ENCODE data around the gene DHX30.
"Not testable (repeated sequence)": the region's sequence is repeated elsewhere in the genome, so short reads cannot be mapped to it uniquely, and the experiment has no call there.

Gene DHX30

DNA sequence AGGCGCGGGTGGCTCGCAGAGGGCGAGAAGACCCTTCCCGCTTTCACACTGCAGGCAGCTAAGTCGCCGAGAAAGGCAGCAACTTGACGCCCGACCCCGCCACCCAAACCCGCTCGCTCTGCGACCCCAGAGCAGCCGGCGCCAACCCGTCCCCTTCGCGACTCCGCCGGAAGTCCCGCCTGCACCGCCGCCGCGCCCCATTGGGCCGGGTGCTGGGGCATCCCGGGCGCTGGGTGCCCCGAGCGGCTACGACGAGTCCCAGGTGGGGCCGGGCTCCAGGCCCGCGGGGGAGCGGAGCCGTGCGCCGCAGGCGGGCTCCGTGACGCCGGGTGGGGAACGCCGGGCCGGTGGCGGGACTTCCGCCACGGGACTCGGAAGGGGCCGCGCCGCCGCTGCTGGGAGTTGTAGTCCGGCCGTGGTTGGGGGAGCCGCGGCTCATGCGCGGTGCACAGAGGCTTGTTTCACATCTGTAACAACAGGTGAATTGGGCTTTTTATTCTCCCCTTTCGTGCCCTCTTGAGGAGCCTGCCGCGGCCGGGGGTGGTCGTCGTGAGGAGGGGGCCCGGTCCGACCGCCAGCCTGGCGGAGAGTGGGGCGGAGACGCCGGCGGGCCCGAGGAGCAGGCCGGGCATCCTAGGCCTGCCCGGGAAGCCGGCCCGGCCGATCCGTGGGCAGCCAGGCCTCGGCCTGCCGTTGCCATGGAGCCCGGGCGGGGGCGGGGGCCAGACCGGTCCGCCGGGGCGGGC, at the start of gene DHX30:
TSS of gene DHX30 (plus strand) at position 405 of the 746 bp plus-strand sequence. CDS start 7,546 bp downstream, outside the sequence.
- DNase-seq (ENCODE audit: low spot score), result peak; percentile 86

DNA sequence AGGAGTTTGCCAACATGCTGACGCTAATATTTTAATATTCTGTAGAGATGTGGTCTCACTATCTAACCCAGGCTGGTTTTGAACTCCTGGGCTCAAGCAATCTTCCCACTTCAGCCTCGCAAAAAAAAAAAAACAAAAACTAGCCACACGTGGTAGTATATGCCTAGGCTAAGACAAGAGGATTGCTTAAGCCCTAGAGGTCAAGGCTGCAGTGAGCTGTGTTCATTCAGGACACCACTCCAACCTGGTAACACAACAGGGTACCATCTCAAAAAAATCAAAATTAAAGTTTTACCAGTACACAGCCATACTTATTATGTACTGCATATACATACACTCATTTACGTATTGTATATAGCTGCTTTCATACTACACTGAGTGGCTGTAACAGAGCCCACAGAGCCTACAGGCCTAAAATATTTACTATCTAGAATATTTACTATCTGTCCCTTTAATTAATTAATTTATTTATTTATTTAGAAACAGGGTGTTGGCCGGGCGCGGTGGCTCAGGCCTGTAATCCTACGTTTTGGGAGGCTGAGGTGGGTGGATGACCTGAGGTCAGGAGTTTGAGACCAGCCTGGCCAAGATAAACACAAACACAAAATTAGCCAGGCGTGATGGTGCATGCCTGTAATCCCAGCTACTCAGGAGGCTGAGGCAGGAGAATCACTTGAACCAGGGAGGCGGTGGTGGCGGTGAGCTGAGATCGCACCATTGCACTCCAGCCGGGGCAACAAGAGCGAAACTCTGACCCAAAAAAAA, 44.5 kb upstream of the DHX30 start:
- DNase-seq (ENCODE audit: low spot score), result no peak

- not testable (repeated sequence) for DNase-seq (ENCODE audit: low spot score)
These were observed 42.7 kb upstream of the DHX30 start for GRCh38 chr3:47760207-47760606.

DNA sequence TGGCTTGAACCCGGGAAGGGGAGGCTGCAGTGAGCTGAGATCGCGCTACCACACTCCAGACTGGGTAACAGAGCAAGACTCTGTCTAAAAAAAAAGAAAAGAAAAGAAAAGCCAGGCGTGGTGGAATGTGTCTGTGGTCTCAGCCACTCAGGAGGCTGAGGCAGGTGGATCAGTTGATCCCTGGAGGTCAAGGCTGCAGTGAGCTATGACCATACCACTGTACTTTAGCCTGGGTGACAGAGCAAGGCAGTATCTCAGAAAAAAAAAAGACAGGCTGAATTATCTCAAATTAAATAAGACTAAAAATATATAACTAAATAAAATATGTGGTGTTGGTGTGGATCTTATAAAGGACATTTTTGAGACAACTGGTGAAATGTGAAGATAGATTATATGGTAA, 41.9 kb upstream of the DHX30 start:
- no peak for DNase-seq (ENCODE audit: low spot score)

GRCh38 chr3:47762233-47762632, 40.7 kb upstream of the DHX30 start:
- DNase-seq (ENCODE audit: low spot score), result no peak

- DNase-seq (ENCODE audit: low spot score), result no peak
These were observed 36.8 kb upstream of the DHX30 start for GRCh38 chr3:47766186-47766585.

DNA sequence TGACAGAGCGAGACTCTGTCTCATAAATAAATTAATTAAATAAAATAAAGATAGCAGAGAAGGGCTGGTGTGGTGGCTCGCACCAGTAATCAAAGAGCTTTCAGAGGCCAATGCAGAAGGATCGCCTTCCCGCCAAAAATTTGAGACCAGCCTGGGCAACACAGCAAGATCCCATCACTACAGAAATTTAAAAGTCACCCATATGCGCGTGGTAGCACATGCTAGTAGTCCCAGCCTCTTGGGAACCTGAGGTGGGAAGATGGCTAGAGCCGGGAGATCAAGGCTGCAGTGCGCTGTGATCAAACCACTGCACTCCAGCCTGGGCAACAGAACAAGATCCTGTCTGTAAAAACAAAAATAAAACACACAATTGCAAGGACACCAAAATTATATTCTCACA, 30.9 kb upstream of the DHX30 start:
- no peak for DNase-seq (ENCODE audit: low spot score)

DNA sequence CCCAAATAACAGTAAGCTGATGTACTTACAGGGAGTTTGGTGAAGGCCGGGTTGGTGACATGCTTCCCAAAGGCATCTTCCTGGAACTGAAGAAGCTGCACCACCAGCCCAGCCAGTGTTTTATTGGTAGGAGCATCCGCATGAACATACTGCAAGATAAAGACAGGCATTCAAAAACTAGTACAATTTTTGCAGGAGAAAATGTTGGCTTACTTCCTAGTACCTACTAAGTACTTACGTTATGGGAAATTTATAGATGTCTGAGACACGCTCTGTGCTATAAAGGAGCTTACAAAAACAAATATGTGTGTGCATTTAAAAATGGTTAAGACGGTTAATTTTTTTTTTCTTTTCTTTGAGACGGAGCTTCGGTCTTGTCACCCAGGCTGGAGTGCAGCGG, 30.1 kb upstream of the DHX30 start:
- DNase-seq (ENCODE audit: low spot score), result no peak

DNA sequence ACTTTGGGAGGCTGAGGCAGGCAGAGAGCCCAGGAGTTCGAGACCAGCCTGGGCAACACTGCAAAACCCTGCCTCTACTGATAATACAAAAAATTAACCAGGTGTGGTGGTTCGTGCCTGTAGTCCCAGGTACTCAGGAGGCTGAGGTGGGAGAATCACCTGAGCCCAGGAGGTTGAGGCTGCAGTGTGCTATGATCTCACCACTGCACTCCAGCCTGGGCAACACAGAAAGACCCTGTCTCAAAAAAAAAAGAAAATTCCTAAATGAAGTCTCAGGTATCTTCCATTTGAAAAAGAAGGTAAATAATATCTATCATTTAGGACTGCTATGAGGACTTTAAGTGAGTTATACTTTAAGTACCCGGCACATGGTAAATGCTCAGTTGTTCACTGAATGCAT, 24.2 kb upstream of the DHX30 start:
- no peak for DNase-seq (ENCODE audit: low spot score)

DNA sequence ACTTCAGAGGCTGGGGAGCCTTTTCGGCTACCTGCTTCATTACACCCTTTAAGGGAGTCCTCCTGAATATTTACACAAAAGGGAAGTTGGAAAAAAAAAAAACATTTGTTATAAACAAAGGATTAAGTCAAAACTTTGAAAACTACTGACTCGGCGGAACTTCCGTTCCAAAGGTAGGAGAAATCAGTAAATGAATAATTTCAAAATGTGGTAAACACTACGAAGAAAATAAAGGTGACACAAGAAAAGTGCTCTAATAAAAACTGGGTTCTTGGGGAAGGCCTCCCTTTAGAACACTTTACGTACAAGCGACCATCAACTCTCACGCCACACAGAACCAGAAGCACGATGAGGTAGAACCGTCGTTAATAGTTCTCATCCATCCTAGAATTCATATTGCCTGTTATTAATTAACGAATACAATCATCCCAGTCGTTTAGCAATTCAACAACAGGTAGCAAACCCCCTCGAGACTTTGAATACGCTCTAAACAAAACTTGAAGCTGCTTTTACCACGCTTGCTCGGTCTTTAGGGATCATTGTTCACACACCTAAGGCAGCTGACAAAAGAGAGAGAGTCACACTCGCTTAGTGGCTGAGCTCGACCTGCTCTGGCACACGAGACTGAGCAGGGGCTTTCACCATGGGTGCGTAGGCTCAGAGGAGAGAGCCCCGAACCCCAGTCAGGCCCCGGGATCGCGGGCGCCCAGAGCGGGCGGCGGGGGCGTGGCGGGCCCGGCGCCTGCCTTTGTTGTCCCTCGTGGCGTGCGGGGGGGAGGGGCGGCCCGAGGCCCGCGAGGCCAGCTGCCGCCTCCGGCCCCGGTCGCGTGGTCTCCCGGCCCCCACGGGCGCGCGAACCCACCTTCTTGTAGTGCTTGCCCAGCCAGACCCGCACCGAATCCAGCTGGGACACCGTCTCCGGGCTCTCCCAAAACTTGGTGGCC, 21.9 kb upstream of the DHX30 start:
- peak; percentile 54 for DNase-seq (ENCODE audit: low spot score)

DNA sequence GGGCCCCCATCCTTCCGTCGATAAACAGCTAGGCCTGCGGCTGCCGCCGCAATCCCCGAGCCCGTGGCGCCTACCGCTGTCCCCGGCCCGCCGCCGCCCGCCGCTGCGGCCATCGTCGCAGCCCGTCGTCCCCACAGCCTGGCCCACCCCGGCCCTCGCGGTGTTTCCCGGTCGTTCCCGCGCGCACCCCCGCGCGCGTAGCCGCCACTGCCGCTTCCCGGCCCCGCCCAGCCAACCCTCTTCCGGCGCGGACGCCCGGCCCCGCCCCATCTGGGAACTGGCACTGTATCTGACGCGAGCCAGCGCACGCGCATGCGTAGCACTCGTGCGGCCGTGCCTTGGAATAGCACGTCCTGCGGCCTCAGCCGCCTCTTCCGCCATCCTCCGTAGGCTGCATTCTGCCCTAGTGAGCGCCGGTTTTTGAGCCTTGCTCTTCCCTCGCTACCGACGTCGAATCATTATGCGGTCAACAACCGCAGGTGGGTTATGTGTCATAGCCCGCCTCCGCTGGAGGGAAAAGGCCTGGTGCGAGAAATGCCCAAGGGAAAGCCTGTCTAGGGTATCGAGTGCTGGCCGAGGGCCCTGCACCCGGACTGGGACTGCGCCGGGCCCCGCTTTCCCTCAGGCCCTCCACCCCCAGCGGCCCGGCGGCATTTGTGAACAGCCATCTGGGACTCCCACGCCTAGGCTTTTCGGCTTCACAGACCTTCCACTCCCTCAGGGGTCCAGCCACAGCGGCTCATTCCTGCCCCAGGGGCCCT, 21.1 kb upstream of the DHX30 start, which contains the start of gene SMARCC1:
TSS of gene SMARCC1 (minus strand) at position 209 of the 761 bp plus-strand sequence. CDS start at position 113, 96 bp downstream.
- DNase-seq (ENCODE audit: low spot score), result peak; percentile 99

DNA sequence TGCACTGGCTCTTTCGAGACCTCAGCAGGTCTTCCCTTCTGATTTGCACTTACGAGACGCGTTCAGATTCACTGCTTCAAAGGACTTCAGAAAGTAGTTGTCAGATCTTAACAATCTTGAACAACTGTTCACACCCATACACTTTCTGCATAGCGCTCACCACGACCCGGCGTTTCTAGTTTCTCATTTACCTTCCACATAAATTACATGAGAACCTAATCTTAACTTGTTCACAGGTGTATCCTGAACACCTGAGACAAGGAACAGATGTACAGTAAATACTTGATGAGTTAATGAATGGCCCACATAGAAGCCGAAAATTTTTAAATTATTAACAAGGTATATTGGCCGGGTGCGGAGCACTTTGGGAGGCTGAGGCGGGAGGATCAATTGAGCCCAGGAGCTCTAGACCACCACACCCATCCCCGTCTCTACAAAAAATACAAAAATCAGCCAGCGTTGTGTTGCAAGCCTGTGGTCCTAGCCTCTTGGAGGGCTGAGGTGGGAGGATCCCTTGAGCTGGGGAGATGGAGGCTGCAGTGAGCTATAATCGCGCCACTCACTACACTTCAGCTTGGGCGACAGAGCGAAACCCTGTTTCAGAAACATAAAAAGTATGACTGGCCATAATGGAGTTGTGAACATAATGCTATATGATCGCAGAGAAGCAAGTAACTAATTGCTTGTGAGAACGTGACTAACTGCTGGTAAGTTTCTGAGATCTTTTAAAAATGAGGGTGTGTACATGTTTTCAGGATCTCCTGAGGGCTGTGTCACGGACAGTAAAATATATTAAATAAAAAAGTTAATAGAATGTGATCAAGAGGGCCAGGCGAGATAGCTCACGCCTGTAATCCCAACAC, 20.3 kb upstream of the DHX30 start:
- DNase-seq (ENCODE audit: low spot score), result no peak

DNA sequence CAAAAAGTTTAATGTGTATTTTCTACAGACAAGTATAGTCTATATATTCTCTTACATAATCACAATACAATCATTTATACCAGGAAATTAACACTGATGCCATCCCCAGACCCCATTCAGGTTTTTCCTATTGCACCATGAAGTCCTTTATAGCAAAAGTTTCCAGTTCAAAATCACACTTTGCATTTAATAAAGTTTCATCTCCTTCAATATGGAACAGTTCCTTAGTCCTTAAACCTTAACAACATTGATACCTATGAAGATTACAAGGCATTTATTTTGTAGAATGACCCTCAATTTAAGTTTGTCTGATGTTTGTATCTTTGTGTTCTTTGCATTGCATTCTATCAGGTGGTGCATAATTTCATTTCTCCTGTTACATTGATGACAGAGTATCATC, 19.3 kb upstream of the DHX30 start:
- DNase-seq (ENCODE audit: low spot score), result no peak

DNA sequence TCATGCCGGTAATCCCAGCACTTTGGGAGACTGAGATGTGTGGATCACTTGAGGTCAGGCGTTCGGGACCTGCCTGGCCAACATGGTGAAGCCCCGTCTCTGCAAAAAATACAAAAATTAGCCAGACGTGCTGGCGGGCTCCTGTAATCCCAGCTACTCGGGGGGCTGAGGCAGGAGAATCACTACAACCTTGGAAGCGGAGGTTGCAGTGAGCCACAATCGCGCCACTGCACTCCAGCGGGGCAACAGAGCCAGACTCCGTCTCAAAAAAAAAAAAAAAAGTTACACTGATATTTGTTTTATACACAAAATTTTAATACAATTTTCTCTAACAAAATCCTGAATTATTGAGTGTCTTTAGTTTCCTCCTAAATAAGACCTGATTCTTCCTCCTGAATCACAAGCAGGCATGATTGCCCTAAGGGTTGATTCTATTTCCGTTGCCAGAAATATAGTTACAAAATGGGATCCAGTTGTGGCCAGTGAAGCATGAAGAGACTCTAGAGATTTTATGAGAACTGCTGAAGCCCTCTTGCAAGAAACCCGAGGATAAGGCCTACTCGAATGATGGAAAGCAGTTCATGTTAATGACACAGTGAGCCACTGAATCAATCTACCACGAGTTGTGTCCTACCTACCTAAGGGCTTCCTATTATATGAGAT, 11.6 kb upstream of the DHX30 start:
- DNase-seq (ENCODE audit: low spot score), result no peak

DNA sequence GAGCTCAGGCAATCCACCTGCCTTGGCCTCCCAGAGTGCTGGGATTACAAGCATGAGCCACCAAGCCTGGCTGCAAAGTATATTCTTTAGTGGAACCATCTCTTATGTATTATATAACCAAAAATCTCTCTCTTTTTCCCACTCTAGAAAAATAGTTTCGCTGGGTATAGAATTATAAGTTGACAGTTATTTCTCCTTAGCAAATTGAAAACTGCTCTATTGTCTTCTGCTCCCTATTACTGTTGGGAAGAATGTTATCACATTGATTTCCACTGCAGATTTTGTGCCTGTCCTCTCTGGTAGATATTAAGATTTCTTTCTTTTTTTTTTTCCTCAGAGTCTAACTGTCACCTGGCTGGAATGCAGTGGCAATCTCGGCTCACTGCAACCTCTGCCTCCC, 10.2 kb upstream of the DHX30 start:
- DNase-seq (ENCODE audit: low spot score), result no peak

DNA sequence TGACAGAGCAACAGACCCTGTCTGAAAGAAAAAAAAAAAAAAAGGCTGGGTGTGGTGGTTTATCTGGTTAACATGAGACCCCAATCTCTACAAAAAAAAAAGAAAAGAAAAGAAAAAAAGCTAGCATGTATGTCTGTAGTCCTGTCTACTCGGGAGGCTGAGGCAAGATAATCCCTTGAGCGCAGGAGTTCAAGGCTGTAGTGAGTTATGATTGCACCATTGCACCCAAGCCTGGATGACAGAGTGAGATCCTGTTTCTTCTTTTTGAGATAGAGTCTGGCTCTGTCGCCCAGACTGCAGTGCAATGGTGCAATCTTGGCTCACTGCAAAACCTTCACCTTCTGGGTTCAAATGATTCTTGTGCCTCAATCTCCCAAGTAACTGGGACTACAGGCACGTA, 8.4 kb upstream of the DHX30 start:
- DNase-seq (ENCODE audit: low spot score), result no peak

- DNase-seq (ENCODE audit: low spot score), result no peak
These were observed 3.2 kb upstream of the DHX30 start for GRCh38 chr3:47799733-47800132.

- no peak for DNase-seq (ENCODE audit: low spot score)
These were observed 615 bp downstream of the DHX30 start for GRCh38 chr3:47803480-47804025.

- DNase-seq (ENCODE audit: low spot score), result no peak
These were observed 1.6 kb downstream of the DHX30 start for GRCh38 chr3:47804577-47804976.

All from activated CD4-positive, alpha-beta T cell treated with anti-CD3 and anti-CD28 coated beads, Interleukin-2, Interleukin-4, amounts not matched to agents 100 ng/mL and 50 ng/mL, durations not matched to agents 16 hours and 8 hours (primary cell).